ENCODE results near the gene CIT.

- no peak for TF ChIP-seq CTCF (IDR thresholded peaks at IDR 0.05)
- TF ChIP-seq POLR2A (IDR thresholded peaks at IDR 0.05) = no peak
These were observed 165.4 kb downstream of the CIT start for GRCh38 chr12:119711693-119712092.
